ENCODE results near the gene DNM3.
"Not testable (repeated sequence)": the region's sequence is repeated elsewhere in the genome, so short reads cannot be mapped to it uniquely, and the experiment has no call there.

Gene DNM3

DNA sequence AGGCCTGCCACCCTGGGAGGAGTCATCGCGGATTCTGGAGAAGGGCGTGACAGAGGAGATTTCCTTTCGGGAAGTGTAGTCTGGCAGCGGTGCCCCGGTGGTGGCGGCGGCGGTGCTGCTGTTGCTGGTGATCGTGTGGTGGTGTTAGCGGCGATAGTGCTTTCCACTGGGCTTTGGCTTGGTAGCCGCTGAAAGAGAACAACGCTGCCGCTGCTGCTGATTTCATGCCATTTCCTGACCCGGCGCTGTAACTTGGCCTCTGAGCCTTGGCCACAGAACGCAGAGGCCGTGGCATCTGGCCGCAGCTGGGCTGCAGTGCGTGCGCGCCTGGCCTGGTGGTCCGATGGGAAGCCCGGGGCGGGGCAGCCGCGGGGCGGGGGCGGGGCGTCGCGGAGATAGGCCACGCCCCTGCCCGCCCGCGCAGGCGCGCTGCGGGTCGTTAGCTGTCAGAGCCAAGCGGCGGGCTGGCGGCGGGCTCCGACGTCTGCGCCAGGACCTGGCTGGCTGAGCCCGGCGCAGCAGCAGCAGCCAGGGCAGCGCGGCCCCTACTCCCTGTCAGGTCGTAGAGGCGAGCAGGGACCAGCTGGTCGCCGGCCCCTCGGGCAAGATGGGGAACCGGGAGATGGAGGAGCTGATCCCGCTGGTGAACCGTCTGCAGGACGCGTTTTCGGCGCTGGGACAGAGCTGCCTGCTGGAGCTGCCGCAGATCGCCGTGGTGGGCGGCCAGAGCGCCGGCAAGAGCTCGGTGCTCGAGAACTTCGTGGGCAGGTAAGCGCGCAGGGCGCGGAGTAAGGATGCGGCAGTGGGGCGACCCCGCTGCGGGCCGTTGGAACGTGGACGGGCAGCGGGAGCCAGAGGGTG lies at the start of gene DNM3:
Gene DNM3, plus strand, starts transcription at position 449 of the 861 bp plus-strand sequence. Its CDS starts 159 bp downstream, at position 608.
- DNase-seq (ENCODE audit: low read depth in 1 of 2, low spot score in 1 of 2) = peak; percentile 58 to 63

GRCh38 chr1:171792656-171793369 lies 48.5 kb upstream of the DNM3 start:
- no peak for DNase-seq (ENCODE audit: low read depth in 1 of 2, low spot score in 1 of 2)

DNA sequence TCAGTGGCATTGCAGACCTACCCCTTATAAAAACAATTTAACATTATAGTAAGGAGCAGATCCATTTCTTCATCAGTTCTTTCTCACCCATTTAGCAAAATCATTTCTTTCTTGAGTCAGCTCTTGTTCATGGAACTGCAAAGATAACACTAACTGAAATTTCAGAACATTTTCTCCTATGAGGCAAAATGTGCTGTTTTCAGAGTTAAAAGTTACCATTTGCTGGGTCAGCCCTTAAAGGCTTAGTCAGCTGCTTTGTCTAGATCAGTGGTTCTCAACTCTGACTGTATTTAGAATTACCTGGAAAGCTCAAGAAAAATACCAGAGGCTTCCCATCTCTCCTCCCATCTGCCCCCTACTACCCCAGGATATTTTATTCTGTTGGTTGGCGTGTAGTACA lies 47.7 kb upstream of the DNM3 start:
- no peak for DNase-seq (ENCODE audit: low read depth in 1 of 2, low spot score in 1 of 2)

GRCh38 chr1:171794085-171794484 lies 47.2 kb upstream of the DNM3 start:
- DNase-seq (ENCODE audit: low read depth in 1 of 2, low spot score in 1 of 2) = peak in 1 of 2 donors; percentile 59

DNA sequence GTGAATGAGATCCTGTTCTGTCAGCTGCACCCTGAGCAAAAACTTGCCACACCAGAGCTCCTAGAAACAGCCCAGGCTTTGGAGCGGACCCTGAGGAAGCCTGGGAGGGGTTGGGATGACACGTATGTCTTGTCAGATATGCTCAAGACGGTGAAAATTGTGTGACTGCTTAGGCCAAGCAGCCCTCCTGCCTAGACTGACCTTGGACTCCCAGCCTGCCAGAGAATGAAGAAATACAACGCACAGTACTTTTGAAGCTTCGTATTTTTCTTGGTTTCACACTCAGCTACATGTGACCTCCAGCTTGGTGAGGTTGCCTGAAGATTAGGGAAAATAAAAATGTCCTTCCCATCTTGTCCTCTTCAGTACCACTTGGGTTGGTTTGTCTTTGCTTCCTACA lies 44.7 kb upstream of the DNM3 start:
- no peak for DNase-seq (ENCODE audit: low read depth in 1 of 2, low spot score in 1 of 2)

DNA sequence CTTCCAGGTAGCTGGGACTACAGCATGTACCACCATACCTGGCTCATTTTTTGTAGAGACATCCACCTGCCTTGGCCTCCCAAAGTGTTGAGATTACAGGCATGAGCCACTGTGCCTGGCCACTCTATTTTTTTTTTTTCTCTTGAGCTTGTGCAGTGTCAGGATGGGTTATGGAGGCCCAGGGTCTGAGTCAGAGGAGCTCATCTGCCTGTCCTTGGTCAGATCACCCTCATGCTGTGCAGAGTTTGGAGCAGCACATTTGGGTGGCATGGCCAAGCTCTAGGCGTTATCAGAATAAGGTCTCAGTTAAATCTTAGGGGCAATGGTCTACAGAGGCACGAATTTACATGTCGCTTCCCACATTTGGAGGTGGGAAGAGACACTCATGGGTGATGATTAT lies 43.0 kb upstream of the DNM3 start:
- no peak for DNase-seq (ENCODE audit: low read depth in 1 of 2, low spot score in 1 of 2)

DNA sequence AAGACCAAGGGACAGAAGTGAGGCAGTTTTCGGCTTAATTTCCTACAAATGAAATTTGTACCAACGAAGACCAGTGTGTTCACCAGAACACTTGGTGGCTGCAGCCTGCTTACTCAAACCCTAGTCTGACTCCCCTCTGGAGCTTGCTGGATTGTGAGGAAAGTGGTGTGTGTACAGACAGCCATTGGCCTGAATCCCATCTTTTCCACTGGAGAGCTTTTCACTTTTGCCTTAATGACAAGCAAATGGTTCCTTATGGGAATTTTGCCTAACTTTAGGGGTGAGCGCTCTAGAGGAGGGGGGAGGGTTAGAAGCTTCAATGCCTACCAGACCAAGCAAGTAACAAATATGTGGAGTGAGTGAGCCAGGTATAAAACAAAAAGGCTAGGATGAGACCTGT lies 42.5 kb upstream of the DNM3 start:
- DNase-seq (ENCODE audit: low read depth in 1 of 2, low spot score in 1 of 2) = no peak

- DNase-seq (ENCODE audit: low read depth in 1 of 2, low spot score in 1 of 2) = no peak
Measured at GRCh38 chr1:171799166-171799565, 42.1 kb upstream of the DNM3 start.

GRCh38 chr1:171799698-171800097 lies 41.6 kb upstream of the DNM3 start:
- not testable (repeated sequence) for DNase-seq (ENCODE audit: low read depth in 1 of 2, low spot score in 1 of 2)

DNA sequence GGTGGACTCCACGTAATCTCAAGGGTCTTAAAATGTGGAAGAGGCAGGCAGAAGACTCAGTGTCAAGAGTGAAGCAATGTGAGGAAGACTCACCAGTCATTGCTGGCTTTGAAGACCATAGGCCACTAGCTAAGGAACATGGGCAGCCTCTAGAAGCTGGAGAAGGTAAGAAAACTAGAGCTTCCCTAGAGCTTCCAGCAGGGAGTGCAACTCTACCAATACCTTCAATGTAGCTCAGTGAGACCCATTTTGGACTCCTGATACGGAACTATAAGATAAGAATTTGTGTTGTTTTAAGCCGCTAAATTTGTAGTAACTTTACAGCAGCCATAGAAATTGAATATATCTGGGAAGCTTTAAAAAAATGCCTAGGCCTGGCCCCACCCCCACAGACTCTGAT lies 41.0 kb upstream of the DNM3 start:
- no peak for DNase-seq (ENCODE audit: low read depth in 1 of 2, low spot score in 1 of 2)

GRCh38 chr1:171800851-171801250 lies 40.4 kb upstream of the DNM3 start:
- DNase-seq (ENCODE audit: low read depth in 1 of 2, low spot score in 1 of 2) = no peak

DNA sequence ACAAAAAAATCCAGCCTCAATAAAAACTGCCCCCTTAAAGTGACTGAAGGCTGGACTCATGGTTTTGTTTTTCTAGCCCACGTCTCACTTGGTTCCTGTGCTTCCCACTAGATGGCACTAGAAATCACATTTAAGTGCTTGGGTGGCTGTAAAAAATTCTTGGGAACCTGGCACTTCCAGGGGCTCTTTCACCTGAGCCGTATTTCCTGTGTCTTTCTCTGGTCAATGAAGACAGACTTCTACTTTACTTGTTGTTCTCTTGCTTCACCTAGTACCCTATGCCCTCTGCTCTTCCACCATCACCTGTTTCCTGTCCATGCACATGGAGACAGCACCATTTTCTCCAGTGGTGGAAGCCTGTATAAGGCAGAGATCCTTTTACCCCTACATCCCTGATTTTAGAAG lies 39.8 kb upstream of the DNM3 start:
- DNase-seq (ENCODE audit: low read depth in 1 of 2, low spot score in 1 of 2) = no peak

DNA sequence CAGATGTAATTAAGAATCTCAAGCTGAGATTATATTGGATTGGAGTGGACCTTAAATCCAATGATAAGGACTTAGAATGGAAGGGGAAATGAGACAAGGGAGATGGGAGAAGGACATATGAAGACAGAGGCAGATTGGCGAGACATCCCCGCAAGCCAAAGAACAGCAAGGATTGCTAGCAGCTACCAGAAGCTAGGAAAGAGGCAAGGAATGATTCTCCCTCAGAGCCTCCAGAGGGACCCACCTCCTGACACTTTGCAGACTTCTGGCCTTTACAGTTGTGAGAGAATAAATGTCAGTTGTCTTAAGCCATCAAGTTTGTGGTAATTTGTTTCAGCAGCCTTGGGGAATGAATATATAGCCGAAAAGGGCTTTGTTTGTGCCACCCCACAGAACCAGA lies 39.1 kb upstream of the DNM3 start:
- DNase-seq (ENCODE audit: low read depth in 1 of 2, low spot score in 1 of 2) = no peak

DNA sequence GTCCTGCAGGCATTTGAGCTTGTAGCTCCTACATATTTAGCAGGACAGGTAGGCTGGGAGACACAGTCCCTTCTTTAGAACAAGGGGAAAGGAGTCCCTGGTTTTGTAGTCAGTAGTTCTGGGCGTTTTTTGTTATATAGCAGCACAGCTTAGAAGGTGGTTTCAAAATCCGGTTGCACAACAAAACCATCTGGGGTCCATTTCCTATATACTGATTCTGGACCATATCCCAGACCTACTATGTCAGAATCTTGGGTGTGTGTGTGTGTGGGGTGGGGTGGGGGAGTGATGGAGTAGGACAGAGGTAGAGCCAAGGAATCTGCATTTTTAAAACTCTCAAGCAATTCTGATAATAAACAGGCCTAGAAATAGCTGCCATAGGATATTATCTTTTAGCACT lies 38.3 kb upstream of the DNM3 start:
- no peak for DNase-seq (ENCODE audit: low read depth in 1 of 2, low spot score in 1 of 2)

DNA sequence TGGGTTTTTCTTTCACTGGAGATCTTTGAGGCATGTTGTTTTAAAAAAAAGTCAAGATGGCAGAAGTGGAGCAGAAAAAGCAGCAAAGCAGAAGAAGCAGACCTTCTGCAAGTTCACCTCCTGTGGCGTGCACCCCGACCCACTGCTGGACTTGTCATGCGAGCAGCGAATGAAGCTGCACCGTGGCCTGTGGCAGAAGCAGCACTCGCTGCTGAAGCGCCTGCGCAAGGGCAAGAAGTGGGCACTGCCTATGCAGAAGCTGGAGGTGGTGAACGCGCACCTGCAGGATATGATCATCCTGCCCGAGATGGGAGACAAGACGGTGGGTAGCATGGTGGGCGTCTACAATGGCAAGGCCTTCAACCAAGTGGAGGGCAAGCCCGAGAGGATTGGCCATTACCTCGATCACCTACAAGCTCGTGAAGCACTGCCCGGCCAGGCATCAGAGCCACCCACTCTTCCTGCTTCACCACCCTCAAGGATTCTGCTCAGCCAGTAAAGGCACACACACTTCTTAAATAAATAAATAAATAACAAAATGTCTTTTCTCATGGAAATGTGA lies 37.8 kb upstream of the DNM3 start:
- DNase-seq (ENCODE audit: low read depth in 1 of 2, low spot score in 1 of 2) = no peak

GRCh38 chr1:171805395-171806115 lies 35.7 kb upstream of the DNM3 start:
- no peak for DNase-seq (ENCODE audit: low read depth in 1 of 2, low spot score in 1 of 2)

DNA sequence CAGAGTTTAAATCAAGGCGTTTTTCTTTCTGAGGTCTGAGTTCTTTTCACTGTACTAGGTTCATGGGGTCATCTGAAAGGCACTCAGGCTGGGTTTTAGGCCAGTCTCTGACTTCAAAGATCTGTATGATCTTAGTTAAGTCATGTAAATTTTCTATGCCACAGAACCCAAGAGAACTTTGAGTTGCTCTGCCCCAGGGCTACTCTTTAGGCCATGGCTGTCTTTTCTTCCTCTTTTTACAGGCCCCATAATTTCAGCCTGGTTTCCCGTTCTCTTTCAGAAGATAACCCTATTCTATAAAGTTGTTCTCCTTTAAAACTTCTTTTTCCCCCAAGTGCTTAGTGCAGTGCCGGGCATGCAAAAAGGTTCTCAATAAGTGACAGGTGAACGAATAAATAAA lies 33.7 kb upstream of the DNM3 start:
- DNase-seq (ENCODE audit: low read depth in 1 of 2, low spot score in 1 of 2) = no peak

DNA sequence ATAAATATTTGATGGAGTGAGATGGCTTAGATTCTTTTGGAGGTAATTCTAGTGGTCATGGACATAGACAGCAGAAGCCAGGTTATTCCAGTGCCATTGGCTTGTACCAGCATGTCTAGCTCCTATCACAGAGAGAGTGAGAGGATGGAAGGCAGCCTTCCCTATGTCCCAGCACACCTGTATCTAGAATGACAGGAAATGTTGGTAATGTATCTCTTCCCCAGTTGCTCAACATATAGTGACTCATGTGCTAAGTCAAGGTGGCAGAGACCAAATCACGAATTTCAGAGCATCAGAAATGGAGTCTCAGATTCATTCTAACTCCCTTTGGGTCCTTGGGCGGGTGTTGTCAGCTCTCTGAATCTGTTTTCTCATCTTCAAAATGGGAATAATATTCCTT lies 31.5 kb upstream of the DNM3 start:
- DNase-seq (ENCODE audit: low read depth in 1 of 2, low spot score in 1 of 2) = no peak

- no peak for DNase-seq (ENCODE audit: low read depth in 1 of 2, low spot score in 1 of 2)
Measured at GRCh38 chr1:171811672-171812071, 29.6 kb upstream of the DNM3 start.

GRCh38 chr1:171814692-171815091 lies 26.6 kb upstream of the DNM3 start:
- no peak for DNase-seq (ENCODE audit: low read depth in 1 of 2, low spot score in 1 of 2)

DNA sequence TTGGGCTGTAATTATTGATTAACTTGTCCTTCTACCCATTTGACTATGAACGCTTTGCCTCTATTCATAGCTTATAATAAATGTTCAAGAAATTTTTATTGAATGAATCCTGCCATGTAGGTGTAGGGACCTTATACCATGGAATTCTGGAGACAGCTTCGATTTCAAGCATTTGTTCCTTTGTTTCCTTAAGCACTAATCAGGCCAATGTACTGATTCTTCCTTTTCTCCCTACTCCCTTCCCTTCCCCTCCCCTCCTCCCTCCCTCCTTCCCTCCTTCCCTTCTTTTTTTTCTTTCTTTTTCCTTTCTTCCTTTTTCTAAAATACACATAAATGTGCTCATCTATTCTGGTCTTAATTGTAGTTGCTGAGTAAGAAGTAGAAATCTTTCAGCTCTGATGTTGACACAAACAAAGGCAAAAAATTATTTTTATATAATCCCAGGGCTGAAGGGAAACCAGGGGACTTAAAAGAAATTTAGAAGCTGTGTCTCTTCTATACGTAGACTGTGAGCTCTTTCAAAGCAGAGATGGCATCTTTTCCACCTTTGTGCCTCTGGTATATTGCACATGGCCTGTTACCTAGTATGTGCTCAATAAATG lies 24.9 kb upstream of the DNM3 start:
- DNase-seq (ENCODE audit: low read depth in 1 of 2, low spot score in 1 of 2) = no peak

Data from activated CD4-positive, alpha-beta T cell treated with anti-CD3 and anti-CD28 coated beads, Interleukin-2, amount 50 U/mL, for 24 hours (primary cell).